Colonic mucosa (tissue), 4 donors: ENCODE data around the gene PDILT. TPM values are rescaled to one million over a fixed set of nuclear protein-coding genes. Genes with fewer than 3 reads are reported as not detected.

Experiments
- DNase-seq: peaks from one replicate; pipeline ENCODE4 v3.0.0-alpha.2; 2020
- H3K27ac ChIP-seq: fragments of 200-600 bp; one replicate; pipeline ENCODE4 v1.8.0; 2021
- H3K27me3 ChIP-seq: fragments of 200-600 bp; one replicate; pipeline ENCODE4 v1.8.0; 2021
- H3K36me3 ChIP-seq: fragments of 200-600 bp; one replicate; pipeline ENCODE4 v1.8.0; 2021
- H3K4me1 ChIP-seq: fragments of 200-600 bp; one replicate; pipeline ENCODE4 v1.8.0; 2021; ENCODE audit warnings: mild to moderate bottlenecking
- H3K4me3 ChIP-seq: fragments of 200-600 bp; one replicate; pipeline ENCODE4 v1.8.0; 2021
- H3K9ac ChIP-seq, 2 donors: one replicate each; pipeline ENCODE4 v1.7.0; 2013; ENCODE audit warnings: control low read depth in 2 of 2, low read depth in 2 of 2, low read length in 2 of 2
- H3K9me3 ChIP-seq: fragments of 200-600 bp; one replicate; pipeline ENCODE4 v1.8.0; 2021
- CTCF ChIP-seq: fragments of 200-600 bp; IDR thresholded peaks from one replicate; pipeline ENCODE4 v1.8.0; 2022; ENCODE audit warnings: antibody characterized with exemption, mild to moderate bottlenecking
- intact Hi-C: fragments of 100-400 bp; cut with DNase I; formaldehyde crosslinking; loops from one replicate; pipeline ENCODE4 v1.14.1; 2022
- total RNA-seq, 2 donors: library from RNA; stranded (reverse); fragmentation: NEBNext Ultra II Directional in 1 of 2; extraction: Animal tissue kit (Norgen Biotek cat#: 25700) in 1 of 2; gene quantifications; one replicate each; pipeline ENCODE4 v1.2.1, GENCODE V29; 2021
- donor health status: healthy.
- donor health status: DM: no; HTN: no; CAD: no.
- donor health status: DM: no; HTN: no; CAD: no.

PDILT gene
- total RNA-seq, 2 donors from 2014 or later: not detected

GRCh38 chr16:20348365-20349185 is 56.0 kb downstream of the PDILT start:
- H3K9me3 ChIP-seq: no peaks in the 10 kb centered on the region
- H3K36me3 ChIP-seq: no peaks in the 10 kb centered on the region
- H3K27me3 ChIP-seq: no peaks in the 10 kb centered on the region
- H3K27ac ChIP-seq: no peak overlapping the region
- TF ChIP-seq CTCF: no peak
- H3K4me1 ChIP-seq: no peaks in the 10 kb centered on the region
- H3K9ac ChIP-seq: no peak overlapping the region
- intact Hi-C loops: no loop called here
- H3K4me3 ChIP-seq: no peak overlapping the region
- DNase-seq: peak; percentile 25

- H3K27ac ChIP-seq: no peak overlapping the region
- TF ChIP-seq CTCF: no peak
- H3K9me3 ChIP-seq: no peaks in the 10 kb centered on the region
- intact Hi-C loops: no loop called here
- no peak overlapping the region for H3K4me3 ChIP-seq
- H3K9ac ChIP-seq: no peak overlapping the region
- no peaks in the 10 kb centered on the region for H3K27me3 ChIP-seq
- no peak for DNase-seq
- H3K4me1 ChIP-seq: no peaks in the 10 kb centered on the region
- no peaks in the 10 kb centered on the region for H3K36me3 ChIP-seq
Measured at GRCh38 chr16:20347666-20348364, 56.7 kb downstream of the PDILT start.

GRCh38 chr16:20344611-20345010 is 59.9 kb downstream of the PDILT start:
- Histone ChIP-seq H3K27me3 (no peaks in the 10 kb centered on the region), H3K9me3 (no peaks in the 10 kb centered on the region), H3K4me1 (no peaks in the 10 kb centered on the region), H3K4me3 (no peak overlapping the region), H3K27ac (no peak overlapping the region), H3K9ac (no peak overlapping the region), H3K36me3 (no peaks in the 10 kb centered on the region)
- intact Hi-C loops: no loop called here
- DNase-seq: no peak
- no peak for TF ChIP-seq CTCF

- no peak overlapping the region for H3K27ac ChIP-seq
- no peak overlapping the region for H3K4me3 ChIP-seq
- no peaks in the 10 kb centered on the region for H3K4me1 ChIP-seq
- TF ChIP-seq CTCF: no peak
- H3K9ac ChIP-seq: no peak overlapping the region
- H3K36me3 ChIP-seq: no peaks in the 10 kb centered on the region
- H3K9me3 ChIP-seq: no peaks in the 10 kb centered on the region
- intact Hi-C loops: no loop called here
- no peak for DNase-seq
- H3K27me3 ChIP-seq: no peaks in the 10 kb centered on the region
Measured at GRCh38 chr16:20339744-20340143, 64.8 kb downstream of the PDILT start.

- Histone ChIP-seq H3K9me3 (no peaks in the 10 kb centered on the region), H3K36me3 (no peaks in the 10 kb centered on the region), H3K27ac (no peak overlapping the region), H3K9ac (no peak overlapping the region), H3K27me3 (no peaks in the 10 kb centered on the region), H3K4me1 (no peaks in the 10 kb centered on the region), H3K4me3 (no peak overlapping the region)
- intact Hi-C loops: no loop called here
- no peak for TF ChIP-seq CTCF
- no peak for DNase-seq
Measured at GRCh38 chr16:20336955-20337354, 67.6 kb downstream of the PDILT start.
